Astrocyte of the cerebellum (primary cell): Measurements from ENCODE around the gene CXCR3.

ENCODE experiments used
- DNase-seq: peaks from one replicate; pipeline ENCODE4 v3.0.0-alpha.2; 2011; ENCODE audit warnings: low read depth
- H3K4me3 ChIP-seq: 2 replicates; pipeline ENCODE4 v1.5.1; 2011; ENCODE audit warnings: mild to moderate bottlenecking, low read depth, low read length, moderate library complexity
- CTCF ChIP-seq: IDR thresholded peaks from 2 replicates; pipeline ENCODE4 v1.5.1; 2012; ENCODE audit warnings: low read length, low read depth, moderate library complexity, mild to moderate bottlenecking; ENCODE audit errors: missing control alignments
- in situ Hi-C: cut with HindIII; loops from 2 replicates; pipeline ENCODE4 v1.10.0; 2017; ENCODE audit warnings: low sequenced_read_pairs

Gene CXCR3

GRCh38 chrX:71661919-71662318 lies 43.6 kb upstream of the CXCR3 start:
- H3K4me3 ChIP-seq: no peak overlapping the region
- DNase-seq: no peak
- in situ Hi-C loops: no loop called here
- no peak for TF ChIP-seq CTCF

GRCh38 chrX:71660562-71661416 lies 42.5 kb upstream of the CXCR3 start:
- H3K4me3 ChIP-seq: no peak overlapping the region
- in situ Hi-C loops: no loop called here
- TF ChIP-seq CTCF: no peak
- DNase-seq: no peak

GRCh38 chrX:71659959-71660358 lies 41.6 kb upstream of the CXCR3 start:
- in situ Hi-C loops: no loop called here
- TF ChIP-seq CTCF: no peak
- no peak for DNase-seq
- H3K4me3 ChIP-seq: no peak overlapping the region

GRCh38 chrX:71659342-71659741 lies 41.0 kb upstream of the CXCR3 start:
- TF ChIP-seq CTCF: no peak
- in situ Hi-C loops: no loop called here
- no peak for DNase-seq
- no peak overlapping the region for H3K4me3 ChIP-seq

- no peak for DNase-seq
- in situ Hi-C loops: no loop called here
- no peak for TF ChIP-seq CTCF
- H3K4me3 ChIP-seq: no peak overlapping the region
Observed at GRCh38 chrX:71657267-71657666, 39.0 kb upstream of the CXCR3 start.

- DNase-seq: no peak
- no peak overlapping the region for H3K4me3 ChIP-seq
- in situ Hi-C loops: no loop called here
- no peak for TF ChIP-seq CTCF
Observed at GRCh38 chrX:71653344-71653743, 35.0 kb upstream of the CXCR3 start.

GRCh38 chrX:71652405-71652804 lies 34.1 kb upstream of the CXCR3 start:
- in situ Hi-C loops: no loop called here
- DNase-seq: peak; percentile 29
- peak; percentile 56 for TF ChIP-seq CTCF

More at GRCh38 chrX:71652405-71652804, 34.1 kb upstream of the CXCR3 start:
- H3K4me3 ChIP-seq: no peak overlapping the region
